DMS114 treated with DMSO at 0.1 percent for 48 hours (cell line): ENCODE measurements around the gene OR4N5.
"Not testable (repeated sequence)": the region's sequence is repeated elsewhere in the genome, so short reads cannot be mapped to it uniquely, and the experiment has no call there.

Experiments
- DNase-seq: peaks from one replicate; lab custom pipeline; 2025; ENCODE audit not compliant: unreplicated experiment; lab: John Stamatoyannopoulos, UW

OR4N5 gene, protein sequence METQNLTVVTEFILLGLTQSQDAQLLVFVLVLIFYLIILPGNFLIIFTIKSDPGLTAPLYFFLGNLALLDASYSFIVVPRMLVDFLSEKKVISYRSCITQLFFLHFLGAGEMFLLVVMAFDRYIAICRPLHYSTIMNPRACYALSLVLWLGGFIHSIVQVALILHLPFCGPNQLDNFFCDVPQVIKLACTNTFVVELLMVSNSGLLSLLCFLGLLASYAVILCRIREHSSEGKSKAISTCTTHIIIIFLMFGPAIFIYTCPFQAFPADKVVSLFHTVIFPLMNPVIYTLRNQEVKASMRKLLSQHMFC

DNA sequence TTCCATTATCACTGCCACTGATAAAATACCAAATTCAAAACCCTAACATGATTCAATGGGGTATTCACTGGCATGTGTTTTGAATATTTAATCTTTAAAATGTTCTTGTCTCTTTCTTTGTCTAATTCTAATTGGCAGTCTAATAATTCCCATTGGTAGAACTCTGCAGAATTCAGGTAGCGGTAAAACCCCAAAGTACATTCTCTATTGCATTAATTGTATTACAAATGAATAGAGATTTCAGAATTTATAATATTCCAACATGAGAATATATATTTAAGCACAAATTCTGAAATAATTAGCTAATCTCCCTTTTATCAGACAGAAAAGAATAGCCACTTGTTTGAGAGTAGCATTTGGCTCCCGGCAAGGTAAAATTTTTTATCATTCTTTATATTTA is at the start of gene OR4N5:
OR4N5 (plus strand) TSS at position 301 of the 400 bp plus-strand sequence. CDS start 4,916 bp downstream, outside the sequence.
- DNase-seq, result no peak

DNA sequence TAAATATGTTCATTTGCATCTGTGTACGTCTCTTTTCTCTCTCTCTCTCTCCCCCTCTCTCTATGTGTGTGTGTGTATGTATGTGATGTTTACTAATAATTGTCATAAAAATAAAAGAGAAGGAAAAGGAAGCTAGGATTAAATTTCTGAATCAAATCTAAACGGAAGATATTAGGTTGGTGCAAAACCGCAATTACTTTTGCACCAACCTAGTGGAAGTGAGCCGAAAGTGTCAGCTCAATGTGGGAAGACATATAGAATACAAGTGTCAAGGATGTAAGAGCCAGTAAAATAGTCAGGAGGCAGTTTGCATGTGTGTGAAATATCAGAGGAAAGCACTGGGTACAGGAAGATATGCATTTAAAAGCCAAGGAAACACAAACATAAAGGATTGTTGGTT is 46.6 kb upstream of the OR4N5 start:
- DNase-seq, result no peak

DNA sequence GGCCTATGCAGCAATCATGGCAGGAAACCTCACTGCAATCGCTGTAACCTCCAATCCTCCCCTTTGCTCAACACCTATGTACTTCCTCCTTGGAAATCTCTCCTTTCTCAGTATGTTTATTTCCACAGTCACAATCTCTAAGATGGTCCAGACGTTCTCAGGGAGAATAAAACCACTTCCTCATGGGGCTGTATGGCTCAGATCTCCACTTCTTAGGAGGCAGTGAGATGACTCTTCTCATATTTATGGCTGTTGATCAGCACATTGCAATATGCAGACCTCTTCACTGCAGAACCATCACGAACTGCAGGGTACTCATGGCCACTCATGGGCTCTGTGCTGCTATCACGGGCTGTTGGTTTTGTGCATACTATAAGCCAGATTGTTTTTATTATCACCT is 45.2 kb upstream of the OR4N5 start:
- DNase-seq, result no peak

DNA sequence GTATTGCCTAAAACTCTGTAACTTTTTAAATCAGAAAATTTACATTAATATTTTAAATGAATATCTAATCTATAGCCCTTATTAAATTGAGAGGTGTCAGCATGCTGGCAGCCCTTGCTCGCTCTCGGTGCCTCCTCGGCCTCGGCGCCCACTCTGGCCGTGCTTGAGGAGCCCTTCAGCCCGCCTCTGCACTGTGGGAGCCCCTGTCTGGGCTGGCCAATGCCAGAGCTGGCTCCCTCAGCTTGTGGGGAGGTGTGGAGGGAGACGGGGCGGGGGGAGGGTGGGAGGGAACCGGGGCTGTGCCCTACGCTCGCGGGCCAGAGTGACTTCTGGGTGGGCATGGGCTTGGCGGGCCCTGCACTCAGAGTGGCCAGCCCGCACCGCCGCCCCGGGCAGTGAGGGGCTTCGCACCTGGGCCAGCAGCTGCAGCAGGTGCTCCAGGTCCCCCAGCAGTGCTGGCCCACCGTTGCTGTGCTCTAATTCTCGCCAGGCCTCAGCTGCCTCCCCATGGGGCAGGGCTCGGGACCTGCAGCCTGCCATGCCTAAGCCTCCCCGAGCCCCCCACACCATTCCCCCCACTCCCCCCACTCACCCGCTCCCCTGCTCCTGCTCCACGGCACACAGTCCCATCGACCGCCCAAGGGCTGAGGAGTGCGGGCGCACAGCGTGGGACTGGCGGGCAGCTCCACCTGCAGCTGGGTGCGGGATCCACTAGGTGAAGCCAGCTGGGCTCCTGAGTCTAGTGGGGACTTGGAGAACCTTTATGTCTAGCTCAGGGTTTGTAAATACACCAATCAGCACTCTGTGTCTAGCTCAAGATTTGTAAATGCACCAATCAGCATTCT is 39.5 kb upstream of the OR4N5 start:
- DNase-seq, result not testable (repeated sequence)

DNA sequence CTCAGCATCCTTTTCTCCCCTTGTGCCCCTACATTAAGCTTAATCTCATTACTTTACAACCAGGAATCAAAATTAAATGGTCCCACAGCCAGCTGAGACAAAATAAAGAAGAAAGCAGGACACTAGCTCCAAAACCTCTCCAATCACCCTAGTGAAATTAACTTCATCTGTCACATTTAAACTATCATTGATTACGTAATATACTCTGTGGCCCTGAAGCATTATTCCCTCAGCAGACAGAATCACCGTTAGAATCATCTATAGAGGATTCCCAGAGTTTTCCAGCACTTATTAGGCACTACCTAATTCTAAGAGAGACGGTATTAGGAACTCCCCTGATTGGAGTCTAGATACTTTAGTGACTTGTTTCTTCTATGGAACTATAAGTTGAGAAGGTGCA is 28.2 kb upstream of the OR4N5 start, which contains the start of gene OR4K17:
OR4K17 (plus strand) TSS at position 302 of the 400 bp plus-strand sequence. CDS start 6,761 bp downstream, outside the sequence.
- no peak for DNase-seq

DNA sequence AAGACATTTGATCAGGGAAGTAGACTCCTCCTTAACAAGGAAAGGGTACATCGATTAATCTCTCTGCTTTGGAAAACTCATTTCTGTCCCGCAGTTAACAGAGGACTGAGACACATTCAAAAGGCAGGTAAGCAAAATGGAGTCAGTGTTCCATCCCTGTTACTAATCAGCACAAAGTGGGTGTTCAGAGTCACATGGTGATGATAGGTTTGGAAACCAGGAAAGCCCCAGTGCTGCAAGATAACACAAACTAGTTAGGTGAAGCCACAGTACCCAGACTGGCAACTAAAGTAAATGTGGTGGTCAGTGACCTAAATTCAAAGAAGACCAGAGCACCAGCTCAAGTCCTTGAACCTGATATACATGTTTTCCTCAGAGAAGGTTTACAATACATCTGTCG is 26.3 kb upstream of the OR4N5 start:
- no peak for DNase-seq

DNA sequence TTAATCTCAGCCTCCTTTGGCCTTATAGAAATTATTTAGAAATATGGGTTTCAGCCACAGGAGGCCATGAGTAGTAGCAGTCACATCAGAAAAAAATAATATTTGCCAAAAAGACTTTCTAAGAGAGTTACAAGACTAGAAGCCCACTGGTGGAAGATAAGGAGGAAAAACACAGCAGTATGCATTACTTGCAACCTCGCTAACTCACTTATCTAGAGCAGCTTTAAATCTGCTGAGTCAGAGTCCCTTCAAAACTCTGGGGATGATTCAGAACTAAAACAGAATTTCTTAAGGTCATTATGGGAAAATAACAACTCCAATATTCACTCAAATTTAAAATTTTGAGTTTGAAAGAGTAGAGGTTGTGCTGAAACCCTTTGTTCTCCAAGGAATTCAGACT is 21.9 kb upstream of the OR4N5 start:
- DNase-seq, result no peak

DNA sequence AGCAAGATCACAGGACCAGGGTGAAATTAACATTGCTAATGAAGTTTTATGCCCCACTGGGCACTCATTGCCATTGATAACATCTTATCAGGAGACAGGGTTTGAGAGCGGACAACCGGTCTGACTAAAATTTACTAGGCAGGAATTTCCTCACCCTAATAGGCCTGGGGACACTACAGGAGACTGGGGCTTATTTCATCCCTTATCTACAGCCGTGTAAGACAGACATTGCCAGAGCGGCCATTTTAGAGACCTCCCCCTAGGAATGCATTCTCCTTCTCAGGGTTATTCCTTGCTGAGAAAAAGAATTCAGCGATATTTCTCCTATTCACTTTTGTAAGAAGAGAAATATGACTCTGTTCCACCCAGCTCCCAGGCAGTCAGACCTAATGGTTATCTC is 19.8 kb upstream of the OR4N5 start:
- DNase-seq, result no peak

DNA sequence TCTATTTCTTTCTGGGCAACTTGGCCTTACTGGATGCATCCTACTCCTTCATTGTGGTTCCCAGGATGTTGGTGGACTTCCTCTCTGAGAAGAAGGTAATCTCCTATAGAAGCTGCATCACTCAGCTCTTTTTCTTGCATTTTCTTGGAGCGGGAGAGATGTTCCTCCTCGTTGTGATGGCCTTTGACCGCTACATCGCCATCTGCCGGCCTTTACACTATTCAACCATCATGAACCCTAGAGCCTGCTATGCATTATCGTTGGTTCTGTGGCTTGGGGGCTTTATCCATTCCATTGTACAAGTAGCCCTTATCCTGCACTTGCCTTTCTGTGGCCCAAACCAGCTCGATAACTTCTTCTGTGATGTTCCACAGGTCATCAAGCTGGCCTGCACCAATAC is 5.3 kb downstream of the OR4N5 start:
- DNase-seq, result no peak

DNA sequence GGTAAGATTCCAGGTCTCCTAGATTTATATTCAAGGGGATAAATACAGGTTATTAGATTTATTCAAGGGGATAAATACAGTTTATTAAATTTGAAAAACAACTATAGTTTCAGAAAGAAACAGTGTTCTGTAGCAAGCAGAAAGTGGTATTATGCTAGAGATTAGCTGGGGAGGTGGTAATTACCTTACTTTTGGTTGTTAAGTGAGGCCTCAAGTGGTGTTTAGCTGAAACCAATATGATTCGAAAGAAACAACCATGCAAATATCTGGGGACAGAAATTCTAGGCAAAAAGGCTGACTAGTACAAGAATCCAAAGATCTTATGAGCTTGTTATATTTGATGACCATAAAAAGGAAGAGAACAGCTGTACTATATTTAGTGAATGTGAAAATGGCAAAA is 6.2 kb downstream of the OR4N5 start:
- DNase-seq, result no peak

DNA sequence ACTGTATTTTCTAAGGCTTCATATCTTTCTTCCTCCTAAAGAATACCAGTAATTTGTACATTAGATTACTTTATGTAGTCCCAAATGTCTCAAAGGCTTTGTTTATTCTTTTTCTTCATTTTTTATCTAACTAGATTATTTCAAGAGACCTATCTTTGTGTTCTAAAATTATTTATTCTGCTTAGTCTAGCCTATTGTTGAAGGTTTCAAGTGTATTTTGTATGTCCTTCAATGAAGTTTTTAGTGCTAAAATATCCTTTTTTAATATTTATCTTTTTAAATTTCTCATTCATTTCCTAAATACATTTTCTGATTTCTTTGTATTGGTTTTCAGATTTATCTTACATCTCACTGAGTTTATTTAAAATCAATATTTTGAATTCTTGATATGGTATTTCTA is 25.8 kb downstream of the OR4N5 start:
- no peak for DNase-seq

DNA sequence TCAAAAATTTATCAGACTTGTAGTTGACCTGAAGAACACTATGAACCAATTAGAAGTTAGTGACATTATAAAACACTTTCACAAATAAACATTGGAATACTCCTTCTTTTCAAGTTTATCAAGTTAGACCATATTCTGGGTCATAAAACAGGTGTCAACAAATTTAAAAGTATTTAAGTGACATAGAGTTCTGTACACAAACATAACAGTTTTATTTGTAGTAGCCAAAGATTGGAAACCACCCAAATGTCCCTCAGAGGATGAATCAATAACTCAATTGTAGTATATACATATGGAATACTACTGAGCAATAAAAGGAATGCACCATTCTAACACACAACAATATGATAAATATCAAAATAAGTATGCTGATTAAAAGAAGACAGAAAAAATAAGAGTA is 28.5 kb downstream of the OR4N5 start:
- no peak for DNase-seq

DNA sequence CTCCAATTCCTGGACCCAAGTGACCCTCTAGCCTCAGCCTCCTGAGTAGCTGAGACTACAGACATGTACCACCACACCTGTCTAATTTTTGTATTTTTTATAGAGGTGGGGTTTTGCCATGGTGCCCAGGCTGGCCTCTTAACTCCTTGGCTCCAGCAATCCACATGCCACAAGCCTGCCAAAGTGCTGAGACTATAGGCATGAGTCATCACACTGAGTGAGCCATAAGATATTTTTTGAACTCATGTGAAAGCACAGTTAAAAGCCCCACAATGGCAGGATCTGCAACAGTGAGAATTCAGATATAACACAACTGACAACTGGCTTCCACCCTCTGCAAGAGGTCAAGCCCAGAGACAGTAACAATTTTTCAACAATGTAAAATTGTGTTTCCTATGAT is 31.2 kb downstream of the OR4N5 start:
- not testable (repeated sequence) for DNase-seq

DNA sequence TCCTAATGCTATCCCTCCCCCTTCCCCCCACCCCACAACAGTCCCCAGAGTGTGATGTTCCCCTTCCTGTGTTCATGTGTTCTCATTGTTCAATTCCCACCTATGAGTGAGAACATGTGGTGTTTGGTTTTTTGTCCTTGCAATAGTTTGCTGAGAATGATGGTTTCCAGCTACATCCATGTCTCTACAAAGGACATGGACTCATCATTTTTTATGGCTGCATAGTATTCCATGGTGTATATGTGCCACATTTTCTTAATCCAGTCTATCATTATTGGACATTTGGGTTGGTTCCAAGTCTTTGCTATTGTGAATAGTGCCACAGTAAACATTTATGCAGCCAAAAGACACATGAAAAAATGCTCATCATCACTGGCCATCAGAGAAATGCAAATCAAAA is 35.6 kb downstream of the OR4N5 start:
- not testable (repeated sequence) for DNase-seq

DNA sequence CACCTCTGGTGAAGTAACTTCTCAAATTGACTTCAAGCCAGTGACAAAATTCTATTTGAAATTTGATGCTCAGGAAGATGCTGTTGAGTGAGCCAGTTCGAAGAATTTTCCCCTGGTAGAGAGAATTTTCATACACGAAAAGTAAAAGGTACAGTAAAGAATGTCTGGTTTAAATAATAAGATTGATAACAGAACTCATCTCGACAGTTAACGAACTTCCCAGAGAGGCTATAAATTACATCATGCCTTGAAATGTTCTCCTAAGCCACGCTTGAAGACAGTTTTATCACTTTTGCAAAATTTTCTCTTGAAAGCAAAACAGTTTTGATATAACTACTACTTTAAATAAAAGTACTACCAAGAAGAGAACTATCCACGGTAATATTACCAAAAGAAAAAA is 37.7 kb downstream of the OR4N5 start:
- DNase-seq, result no peak

DNA sequence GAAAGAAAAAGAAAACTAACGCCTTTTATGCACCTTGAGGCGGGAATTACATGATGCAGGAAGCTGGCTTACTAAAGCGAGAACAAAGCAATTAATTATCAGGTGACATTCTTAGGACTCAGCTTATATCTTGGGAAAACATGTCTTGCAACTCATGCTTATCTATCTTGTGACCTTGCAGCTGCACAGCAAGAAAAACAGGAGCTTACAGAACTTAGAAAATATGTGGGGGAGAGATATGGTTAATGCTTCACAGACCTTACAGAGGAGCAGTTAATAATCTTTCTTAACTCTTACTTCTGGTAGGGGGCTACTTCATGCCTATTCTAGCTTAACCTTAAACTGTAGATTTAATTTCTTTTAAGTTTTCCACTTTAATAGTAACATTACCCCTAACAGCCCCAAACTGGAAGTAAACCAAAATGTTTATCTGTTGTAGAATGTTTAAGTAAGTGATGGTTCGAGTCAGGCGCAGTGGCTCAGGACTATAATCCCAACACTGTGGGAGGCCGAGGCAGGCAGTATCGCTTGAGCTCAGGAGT is 38.9 kb downstream of the OR4N5 start:
- no peak for DNase-seq

DNA sequence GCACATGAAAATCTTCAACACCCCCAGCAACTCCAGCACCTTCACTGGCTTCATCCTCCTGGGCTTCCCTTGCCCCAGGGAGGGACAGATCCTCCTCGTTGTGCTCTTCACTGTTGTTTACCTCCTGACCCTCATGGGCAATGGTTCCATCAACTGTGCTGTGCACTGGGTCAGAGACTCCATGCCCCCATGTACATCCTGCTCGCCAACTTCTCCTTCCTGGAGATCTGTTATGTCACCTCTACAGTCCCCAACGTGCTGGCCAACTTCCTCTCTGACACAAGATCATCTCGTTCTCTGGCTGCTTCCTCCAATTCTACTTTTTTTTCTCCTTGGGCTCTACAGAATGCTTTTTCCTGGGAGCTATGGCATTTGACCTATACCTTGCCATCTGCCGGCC is 40.6 kb downstream of the OR4N5 start:
- no peak for DNase-seq

DNA sequence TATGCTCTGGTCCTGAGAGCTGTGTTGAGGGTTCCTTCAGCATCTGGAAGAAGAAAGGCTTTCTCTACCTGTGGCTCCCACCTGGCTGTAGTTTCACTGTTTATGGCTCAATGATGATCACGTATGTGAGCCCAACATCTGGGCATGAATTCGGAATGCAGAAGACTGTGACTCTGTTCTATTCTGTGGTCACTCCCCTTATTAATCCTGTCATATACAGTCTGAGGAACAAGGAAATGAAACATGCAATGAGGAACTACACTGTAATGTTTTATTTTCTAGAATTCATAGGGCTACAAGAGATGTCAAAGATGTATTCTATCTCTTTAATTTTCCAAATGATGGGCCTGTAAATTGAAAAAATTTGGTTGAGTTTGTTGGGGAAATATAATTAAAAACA is 41.3 kb downstream of the OR4N5 start:
- no peak for DNase-seq

DNA sequence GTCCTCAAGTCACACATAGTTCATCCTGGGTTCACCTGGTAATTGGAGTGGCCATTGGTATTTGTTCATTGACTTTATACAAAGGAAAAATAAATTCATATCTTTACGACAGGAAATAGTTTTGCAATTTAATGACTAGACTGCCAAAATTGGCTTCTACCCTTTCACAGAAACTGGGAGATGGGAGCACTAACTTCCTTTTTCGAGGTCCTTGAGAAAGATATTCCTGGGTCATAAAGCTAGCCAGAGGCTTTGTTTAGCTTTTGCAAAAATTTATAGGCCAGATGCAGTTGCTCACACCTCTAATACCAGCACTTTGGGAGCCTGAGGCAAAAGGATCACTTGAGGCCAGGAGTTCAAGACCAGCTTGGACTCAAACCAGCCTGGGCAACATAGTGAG is 41.9 kb downstream of the OR4N5 start:
- DNase-seq, result no peak

DNA sequence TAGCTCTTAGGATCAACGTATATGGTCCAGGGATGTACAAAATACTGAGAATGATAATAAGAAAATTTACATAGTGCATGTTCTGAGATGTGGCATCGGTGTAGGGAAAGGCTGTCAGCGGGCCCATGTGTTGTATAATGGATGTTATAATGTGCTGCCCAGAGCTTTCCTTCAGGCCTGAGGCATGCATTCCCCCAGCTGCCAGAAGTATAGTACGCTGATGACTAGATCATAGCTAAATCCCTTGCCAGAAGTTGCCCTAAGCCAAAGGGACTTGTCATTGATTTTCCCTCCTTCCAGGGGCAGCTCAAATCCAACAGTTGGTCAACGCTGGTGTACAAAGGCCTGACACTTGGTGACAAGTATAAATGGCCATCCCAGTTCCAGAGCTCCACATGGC is 45.6 kb downstream of the OR4N5 start:
- no peak for DNase-seq

DNA sequence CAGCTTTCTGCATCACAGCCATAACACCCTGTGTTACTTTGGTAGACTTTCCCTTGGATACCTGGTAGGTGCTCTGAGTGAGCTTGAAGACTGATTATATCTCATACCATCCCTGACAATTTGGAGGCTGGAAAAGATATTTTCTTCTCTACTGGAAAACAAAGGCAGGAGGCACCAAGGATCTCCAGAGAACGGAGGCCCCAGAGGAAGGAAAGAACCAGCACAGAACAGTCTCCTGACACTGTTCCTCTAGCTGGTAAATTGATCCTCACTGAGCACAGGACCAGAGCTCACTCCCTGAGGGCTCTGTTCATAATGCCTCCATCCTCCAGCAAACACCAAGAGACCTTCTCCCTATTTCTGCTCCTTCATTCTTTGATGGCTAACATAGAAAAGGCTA is 52.0 kb downstream of the OR4N5 start, which contains the start of gene OR11G2:
OR11G2 (plus strand) TSS at position 301 of the 400 bp plus-strand sequence. CDS start 6,542 bp downstream, outside the sequence.
- no peak for DNase-seq

DNA sequence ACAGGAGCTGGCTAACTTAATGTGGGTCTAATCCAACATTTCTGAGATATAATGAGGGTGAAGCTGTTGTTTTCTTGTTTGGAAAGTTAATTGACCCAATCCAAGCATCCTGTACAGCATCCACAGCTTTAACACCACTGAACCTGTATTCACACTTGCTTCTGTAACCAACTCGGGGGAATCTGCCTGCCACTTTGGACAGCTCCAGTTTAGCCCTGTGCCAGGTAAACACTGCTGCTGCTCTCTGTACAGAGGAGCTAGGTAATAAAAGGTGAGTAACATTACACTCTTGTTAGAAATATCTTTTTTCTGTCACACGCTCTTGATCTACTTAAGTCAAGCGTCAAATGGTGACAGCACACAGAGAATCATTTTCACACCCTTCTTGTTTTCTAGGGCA is 52.8 kb downstream of the OR4N5 start:
- DNase-seq, result no peak
